Effector CD4-positive, alpha-beta T cell (primary cell): Measurements from ENCODE around the gene FOXM1.

Experiments used
- DNase-seq: peaks from one replicate; pipeline ENCODE4 v3.0.0-alpha.2; 2020

FOXM1 gene

GRCh38 chr12:2835691-2836403 is 41.1 kb downstream of the FOXM1 start:
- DNase-seq, result no peak

- no peak for DNase-seq
These were observed 42.1 kb downstream of the FOXM1 start, which contains the start of gene NRIP2 for GRCh38 chr12:2834581-2835491. Gene NRIP2 (minus strand): TSS chr12:2835035. CDS start chr12:2834983, 52 bp downstream.

DNA sequence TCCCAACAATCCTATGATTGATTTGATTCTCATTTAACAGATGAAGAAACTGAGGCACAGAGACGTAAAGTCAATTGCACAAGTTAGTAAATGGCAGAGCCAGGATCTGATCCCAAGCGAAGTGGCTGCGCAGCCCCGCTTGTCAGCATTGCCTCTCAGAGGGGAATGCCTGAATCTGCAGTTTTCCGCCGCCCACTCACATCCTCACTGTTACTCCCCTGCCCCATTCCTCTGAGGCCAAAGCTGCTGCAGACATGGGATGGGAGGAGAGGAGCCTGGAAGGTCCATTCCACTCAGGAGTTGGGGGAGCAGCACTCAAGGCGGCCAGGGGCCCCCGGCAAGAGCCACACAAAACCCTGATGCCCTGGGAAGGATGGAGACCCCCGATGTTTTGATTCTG is 43.2 kb downstream of the FOXM1 start:
- DNase-seq, result no peak

- no peak for DNase-seq
These were observed 43.6 kb downstream of the FOXM1 start for GRCh38 chr12:2833327-2833726.

- DNase-seq, result no peak
These were observed 44.3 kb downstream of the FOXM1 start for GRCh38 chr12:2832550-2833127.

GRCh38 chr12:2829275-2829674 is 47.7 kb downstream of the FOXM1 start:
- no peak for DNase-seq

GRCh38 chr12:2826721-2827515 is 50.1 kb downstream of the FOXM1 start:
- DNase-seq, result no peak

GRCh38 chr12:2826036-2826435 is 50.9 kb downstream of the FOXM1 start:
- no peak for DNase-seq

- DNase-seq, result no peak
These were observed 51.8 kb downstream of the FOXM1 start for GRCh38 chr12:2825132-2825531.

DNA sequence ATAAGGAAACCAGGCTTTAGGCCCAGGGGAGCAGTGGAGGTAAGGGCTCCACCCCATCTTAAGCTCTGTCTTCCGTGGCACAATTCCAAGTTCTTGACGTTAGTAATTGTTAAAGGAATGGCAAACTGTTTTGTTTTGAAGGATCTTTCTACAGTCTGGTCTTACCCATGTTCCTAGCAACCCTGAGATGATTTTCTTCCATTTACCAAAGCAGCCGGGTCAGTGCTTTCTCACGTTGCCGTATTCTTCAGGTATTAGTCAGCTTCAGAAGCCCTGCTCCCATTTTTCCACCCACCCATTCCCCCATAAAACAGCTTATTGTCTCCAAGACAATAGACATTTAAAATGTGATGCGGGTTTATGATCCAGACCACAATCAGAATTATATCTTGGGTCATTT is 52.4 kb downstream of the FOXM1 start:
- no peak for DNase-seq

- no peak for DNase-seq
These were observed 53.5 kb downstream of the FOXM1 start for GRCh38 chr12:2823483-2823882.

DNA sequence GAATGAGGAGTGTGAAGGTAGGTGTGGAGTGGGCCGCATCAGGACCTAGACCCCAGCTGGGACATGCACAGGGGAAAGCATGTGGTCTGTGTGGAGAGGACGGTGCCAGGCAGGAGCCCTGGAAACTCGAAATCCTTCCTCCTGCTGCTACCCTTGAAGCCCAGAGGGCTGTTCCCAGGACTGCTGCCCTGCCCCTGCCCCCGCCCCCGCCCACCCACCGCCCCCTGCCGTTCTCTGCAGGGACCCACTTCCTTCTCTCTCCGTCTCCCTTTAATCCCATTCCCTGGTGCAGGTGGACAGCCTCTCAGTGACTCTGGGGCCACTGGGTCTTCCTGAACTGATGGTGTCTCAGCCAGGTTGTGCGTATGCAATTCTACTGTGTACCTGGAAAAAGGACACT is 56.5 kb downstream of the FOXM1 start:
- DNase-seq, result no peak

GRCh38 chr12:2819810-2820209 is 57.2 kb downstream of the FOXM1 start:
- DNase-seq, result no peak

DNA sequence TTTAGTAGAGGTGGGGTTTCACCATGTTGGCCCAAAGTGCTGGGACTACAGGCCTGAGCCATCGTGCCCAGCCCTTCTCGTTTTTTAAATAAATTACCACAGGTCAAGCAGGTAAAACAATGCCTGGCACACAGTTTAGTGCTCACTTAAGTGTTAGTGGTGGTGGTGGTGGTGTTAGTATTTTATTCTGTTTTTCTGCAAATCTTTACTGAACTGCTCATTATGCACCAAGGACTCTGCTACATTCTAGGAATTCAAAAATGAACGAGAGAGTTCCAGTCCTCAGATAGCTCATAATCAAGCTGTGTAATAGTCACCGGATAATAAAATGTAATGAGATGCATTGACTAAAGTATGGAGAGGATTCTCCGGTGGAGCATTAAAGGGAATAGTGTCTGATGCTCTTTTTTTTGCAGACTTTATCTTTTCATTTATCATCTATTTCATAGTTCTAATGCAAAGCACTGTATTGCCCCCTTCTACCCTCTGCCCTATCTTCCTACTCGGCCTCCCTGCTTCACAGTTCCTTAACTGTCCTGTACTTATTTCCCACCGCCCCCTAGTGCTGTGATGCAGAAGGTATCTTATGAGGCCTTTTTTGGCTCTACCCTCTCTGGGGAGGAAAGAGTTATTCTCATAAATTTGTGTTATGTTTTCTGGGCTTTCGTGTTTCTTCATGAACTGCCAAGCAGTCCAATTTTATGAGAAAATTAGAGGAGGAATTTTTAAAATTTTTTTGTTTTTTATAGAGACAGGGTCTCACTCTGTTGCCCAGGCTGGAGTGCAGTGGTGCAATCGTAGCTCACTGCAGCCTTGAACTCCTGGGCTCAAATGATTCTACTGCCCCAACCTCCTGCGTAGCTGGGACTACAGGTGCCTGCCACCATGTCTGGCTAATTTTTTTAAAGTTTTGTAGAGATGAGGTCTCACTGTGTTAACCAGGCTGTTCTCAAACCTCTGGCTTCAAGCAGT is 63.5 kb downstream of the FOXM1 start:
- DNase-seq, result peak; percentile 32

DNA sequence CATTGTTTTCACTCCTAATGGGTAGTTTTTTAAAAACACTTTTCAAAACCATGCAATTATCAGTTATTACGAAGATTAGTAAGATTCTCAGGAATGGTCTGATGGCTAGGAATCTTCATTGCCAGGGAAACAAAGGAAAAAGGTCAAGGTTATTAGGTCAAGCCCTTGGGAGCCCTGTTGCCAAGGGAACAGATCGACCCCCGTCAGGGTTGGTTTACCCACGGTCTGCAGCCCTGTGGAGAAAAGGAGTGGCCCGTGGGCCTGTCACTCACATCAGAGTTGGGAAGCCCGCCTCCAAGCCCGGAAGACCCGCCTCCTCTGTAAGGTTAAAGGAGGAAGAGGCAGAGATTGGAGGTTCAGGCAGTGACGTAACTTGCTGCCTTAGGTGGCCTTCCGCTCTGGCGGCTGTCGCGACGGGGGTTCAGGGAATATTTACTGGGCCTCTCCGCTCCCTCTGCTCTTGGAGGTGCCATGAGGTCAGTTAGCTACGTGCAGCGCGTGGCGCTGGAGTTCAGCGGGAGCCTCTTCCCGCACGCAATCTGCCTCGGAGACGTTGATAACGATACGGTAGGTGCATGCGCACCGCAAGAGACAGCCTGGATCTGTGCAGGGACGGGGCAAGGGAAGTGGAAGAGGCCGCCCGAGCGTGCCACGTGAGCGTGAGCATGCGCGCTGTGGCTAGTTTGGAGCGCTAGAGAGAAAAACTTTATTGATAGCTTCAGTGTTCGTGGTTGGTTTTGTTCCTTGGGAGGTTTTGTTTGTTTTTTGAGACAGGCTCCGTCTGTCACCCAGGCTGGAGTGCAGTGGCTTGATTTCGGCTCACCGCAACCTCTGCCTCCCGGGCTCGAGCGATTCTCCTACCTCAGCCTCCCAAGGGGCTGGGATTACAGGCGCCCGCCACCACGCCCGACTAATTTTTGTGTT is 64.4 kb downstream of the FOXM1 start, which contains the start of gene ITFG2:
TSS of gene ITFG2 (plus strand) at position 379 of the 924 bp plus-strand sequence. CDS start at position 472, 93 bp downstream.
- peak; percentile 93 for DNase-seq

DNA sequence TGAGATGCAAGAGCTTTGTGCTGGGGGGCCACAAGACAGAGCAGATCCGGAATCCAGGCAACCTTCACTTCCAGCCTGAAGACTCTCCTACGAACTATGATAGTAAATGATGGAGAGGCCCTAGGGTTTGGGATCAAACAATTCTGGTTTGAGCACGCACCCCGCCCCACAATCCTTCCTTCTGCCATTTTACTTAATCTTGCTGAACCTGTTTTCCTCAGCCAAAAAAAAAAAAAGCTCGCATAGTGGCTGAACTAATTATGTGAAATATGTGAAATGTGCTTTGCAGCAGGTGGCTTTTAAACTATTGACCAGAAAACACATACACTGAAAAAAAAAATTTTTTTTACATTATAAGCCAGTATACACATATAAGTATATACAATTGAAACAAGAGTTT is 65.2 kb downstream of the FOXM1 start:
- no peak for DNase-seq
